ENCODE data around the gene WWP2.
"Not testable (repeated sequence)": the region's sequence is repeated elsewhere in the genome, so short reads cannot be mapped to it uniquely, and the experiment has no call there.

The WWP2 gene

GRCh38 chr16:69793526-69793925, 31.4 kb downstream of the WWP2 start:
- DNase-seq (ENCODE audit: low read depth in 2 of 2, low spot score in 1 of 2): no peak

- DNase-seq (ENCODE audit: low read depth in 2 of 2, low spot score in 1 of 2): no peak
Observed at GRCh38 chr16:69794486-69794885, 32.4 kb downstream of the WWP2 start.

GRCh38 chr16:69796285-69797118, 34.4 kb downstream of the WWP2 start:
- DNase-seq (ENCODE audit: low read depth in 2 of 2, low spot score in 1 of 2): no peak

GRCh38 chr16:69798466-69798865, 36.3 kb downstream of the WWP2 start:
- DNase-seq (ENCODE audit: low read depth in 2 of 2, low spot score in 1 of 2): no peak

GRCh38 chr16:69799611-69800031, 37.5 kb downstream of the WWP2 start:
- no peak for DNase-seq (ENCODE audit: low read depth in 2 of 2, low spot score in 1 of 2)

- DNase-seq (ENCODE audit: low read depth in 2 of 2, low spot score in 1 of 2): no peak
Observed at GRCh38 chr16:69804297-69804696, 42.2 kb downstream of the WWP2 start.

- DNase-seq (ENCODE audit: low read depth in 2 of 2, low spot score in 1 of 2): not testable (repeated sequence)
Observed at GRCh38 chr16:69806776-69807175, 44.6 kb downstream of the WWP2 start.

GRCh38 chr16:69812688-69813014, 50.5 kb downstream of the WWP2 start:
- DNase-seq (ENCODE audit: low read depth in 2 of 2, low spot score in 1 of 2): no peak

- no peak for DNase-seq (ENCODE audit: low read depth in 2 of 2, low spot score in 1 of 2)
Observed at GRCh38 chr16:69814078-69814477, 51.9 kb downstream of the WWP2 start.

GRCh38 chr16:69814561-69814960, 52.4 kb downstream of the WWP2 start:
- no peak for DNase-seq (ENCODE audit: low read depth in 2 of 2, low spot score in 1 of 2)

GRCh38 chr16:69815216-69815883, 53.2 kb downstream of the WWP2 start:
- not testable (repeated sequence) for DNase-seq (ENCODE audit: low read depth in 2 of 2, low spot score in 1 of 2)

- no peak for DNase-seq (ENCODE audit: low read depth in 2 of 2, low spot score in 1 of 2)
Observed at GRCh38 chr16:69816996-69817395, 54.9 kb downstream of the WWP2 start.

- no peak for DNase-seq (ENCODE audit: low read depth in 2 of 2, low spot score in 1 of 2)
Observed at GRCh38 chr16:69818891-69819545, 56.9 kb downstream of the WWP2 start.

GRCh38 chr16:69820926-69821541, 58.9 kb downstream of the WWP2 start:
- no peak for DNase-seq (ENCODE audit: low read depth in 2 of 2, low spot score in 1 of 2)

GRCh38 chr16:69821844-69822173, 59.7 kb downstream of the WWP2 start:
- DNase-seq (ENCODE audit: low read depth in 2 of 2, low spot score in 1 of 2): no peak

GRCh38 chr16:69822174-69822935, 60.2 kb downstream of the WWP2 start:
- no peak for DNase-seq (ENCODE audit: low read depth in 2 of 2, low spot score in 1 of 2)

GRCh38 chr16:69823831-69824563, 61.9 kb downstream of the WWP2 start:
- DNase-seq (ENCODE audit: low read depth in 2 of 2, low spot score in 1 of 2): no peak

- not testable (repeated sequence) for DNase-seq (ENCODE audit: low read depth in 2 of 2, low spot score in 1 of 2)
Observed at GRCh38 chr16:69824564-69825142, 62.5 kb downstream of the WWP2 start.

GRCh38 chr16:69827524-69827923, 65.4 kb downstream of the WWP2 start:
- no peak for DNase-seq (ENCODE audit: low read depth in 2 of 2, low spot score in 1 of 2)

- no peak for DNase-seq (ENCODE audit: low read depth in 2 of 2, low spot score in 1 of 2)
Observed at GRCh38 chr16:69829338-69829737, 67.2 kb downstream of the WWP2 start.

Data from stimulated activated CD8-positive, alpha-beta memory T cell treated with anti-CD3 and anti-CD28 coated beads, Interleukin-4, amount 100 ng/mL, for 4 hours (primary cell).